Chondrocyte (in vitro differentiated cells): ENCODE results near the gene PPP1CA. TPM values are rescaled to one million over a fixed set of nuclear protein-coding genes. Genes with fewer than 3 reads are reported as not detected.

ENCODE experiments used
- DNase-seq: peaks from one replicate; pipeline ENCODE4 v3.0.0; 2021; ENCODE audit warnings: mixed read lengths, low spot score
- H3K27ac Mint-ChIP-seq: one replicate; pipeline ENCODE4 v1.8.0; 2021; ENCODE audit warnings: mild to moderate bottlenecking, moderate library complexity, mixed read lengths; ENCODE audit not compliant: unreplicated experiment
- H3K27me3 Mint-ChIP-seq: 2 replicates; pipeline ENCODE4 v1.8.0; 2021; ENCODE audit warnings: low read depth, mixed read lengths
- H3K36me3 Mint-ChIP-seq: 2 replicates; pipeline ENCODE4 v1.8.0; 2021; ENCODE audit warnings: low read depth, mixed read lengths
- H3K4me1 Mint-ChIP-seq: 2 replicates; pipeline ENCODE4 v1.8.0; 2021; ENCODE audit warnings: low read depth, mild to moderate bottlenecking, mixed read lengths
- H3K4me3 Mint-ChIP-seq: one replicate; pipeline ENCODE4 v1.8.0; 2021; ENCODE audit warnings: mild to moderate bottlenecking, moderate library complexity, mixed read lengths; ENCODE audit not compliant: unreplicated experiment
- H3K9me3 Mint-ChIP-seq: 2 replicates; pipeline ENCODE4 v1.8.0; 2021; ENCODE audit warnings: low read depth, mixed read lengths
- CTCF ChIP-seq: fragments of 200-600 bp; sonication (generic); IDR thresholded peaks from 2 replicates; pipeline ENCODE4 v1.5.0; 2021; ENCODE audit warnings: antibody characterized with exemption, mild to moderate bottlenecking, moderate library complexity
- total RNA-seq: library from RNA; stranded (reverse); gene quantifications from 3 replicates; pipeline ENCODE4 v1.2.1, GENCODE V29; 2021

Gene PPP1CA
- total RNA-seq, 1 donor from 2014 or later, result 109 TPM

- H3K36me3 Mint-ChIP-seq, result no peaks in the 10 kb centered on the region
- peak overlapping the region; percentile 80 for H3K27ac Mint-ChIP-seq
- peak overlapping the region; percentile 59 for H3K4me3 Mint-ChIP-seq
- peak; percentile 88 for TF ChIP-seq CTCF
- DNase-seq, result no peak
- H3K27me3 Mint-ChIP-seq, result no peaks in the 10 kb centered on the region
- H3K9me3 Mint-ChIP-seq, result no peaks in the 10 kb centered on the region
- H3K4me1 Mint-ChIP-seq, result peaks cover 58% of the 10 kb centered on the region
Measured at GRCh38 chr11:67351275-67352005, 50.2 kb downstream of the PPP1CA start.

GRCh38 chr11:67349928-67350465 is 51.7 kb downstream of the PPP1CA start:
- Mint-ChIP-seq H3K4me3 (no peak overlapping the region), H3K36me3 (no peaks in the 10 kb centered on the region), H3K27me3 (no peaks in the 10 kb centered on the region), H3K27ac (peak overlapping the region; percentile 30), H3K9me3 (no peaks in the 10 kb centered on the region), H3K4me1 (peaks cover 53% of the 10 kb centered on the region)
- no peak for TF ChIP-seq CTCF
- DNase-seq, result no peak

- H3K27me3 Mint-ChIP-seq, result no peaks in the 10 kb centered on the region
- H3K27ac Mint-ChIP-seq, result peak overlapping the region; percentile 30
- no peaks in the 10 kb centered on the region for H3K9me3 Mint-ChIP-seq
- H3K4me1 Mint-ChIP-seq, result peaks cover 48% of the 10 kb centered on the region
- H3K4me3 Mint-ChIP-seq, result no peak overlapping the region
- H3K36me3 Mint-ChIP-seq, result no peaks in the 10 kb centered on the region
- no peak for TF ChIP-seq CTCF
- no peak for DNase-seq
Measured at GRCh38 chr11:67349457-67349856, 52.2 kb downstream of the PPP1CA start.

GRCh38 chr11:67349036-67349435 is 52.6 kb downstream of the PPP1CA start:
- Mint-ChIP-seq H3K9me3 (no peaks in the 10 kb centered on the region), H3K4me1 (peaks cover 44% of the 10 kb centered on the region), H3K27ac (peak overlapping the region; percentile 7), H3K27me3 (no peaks in the 10 kb centered on the region), H3K36me3 (no peaks in the 10 kb centered on the region), H3K4me3 (no peak overlapping the region)
- DNase-seq, result no peak
- TF ChIP-seq CTCF, result no peak

Other genes starting within 250 kb of the PPP1CA start
- gene GRK2, start 135.4 kb downstream of the PPP1CA start, total RNA-seq, result 34.0 to 38.3 TPM (median 36.1 TPM) in 3 replicates
- 40.0 to 51.8 TPM (median 47.8 TPM) in 3 replicates for gene ANKRD13D, start 112.6 kb downstream of the PPP1CA start, total RNA-seq
- gene SSH3, start 98.3 kb downstream of the PPP1CA start, total RNA-seq, result 19.8 to 30.0 TPM (median 28.4 TPM) in 3 replicates
- 48.8 to 67.7 TPM (median 63.4 TPM) in 3 replicates for gene POLD4, start 48.3 kb downstream of the PPP1CA start, total RNA-seq
- 2.0 to 5.6 TPM (median 4.9 TPM) in 3 replicates for gene CLCF1, start 28.3 kb downstream of the PPP1CA start, total RNA-seq
- gene RAD9A, start 9.9 kb downstream of the PPP1CA start, total RNA-seq, result 11.1 to 14.6 TPM (median 11.6 TPM) in 3 replicates
- gene TBC1D10C, start 2.2 kb upstream of the PPP1CA start, total RNA-seq, result not detected in 3 replicates
- gene CARNS1, start 13.8 kb upstream of the PPP1CA start, total RNA-seq, result 0.36 to 1.8 TPM (median 1.8 TPM) in 3 replicates
- 40.3 to 44.2 TPM (median 42.3 TPM) in 3 replicates for gene RPS6KB2, start 26.6 kb upstream of the PPP1CA start, total RNA-seq
- gene PTPRCAP, start 35.8 kb upstream of the PPP1CA start, total RNA-seq, result 0.47 to 0.95 TPM (median 0.73 TPM) in 3 replicates
- 74.7 to 80.9 TPM (median 80.1 TPM) in 3 replicates for gene CORO1B, start 41.6 kb upstream of the PPP1CA start, total RNA-seq
- not detected in 3 replicates for gene GPR152, start 50.9 kb upstream of the PPP1CA start, total RNA-seq
- not detected in 3 replicates for gene CABP4, start 53.5 kb upstream of the PPP1CA start, total RNA-seq
- 50.9 to 62.4 TPM (median 57.1 TPM) in 3 replicates for gene TMEM134, start 67.4 kb upstream of the PPP1CA start, total RNA-seq
- 53.6 to 58.8 TPM (median 54.3 TPM) in 3 replicates for gene AIP, start 81.2 kb upstream of the PPP1CA start, total RNA-seq
- 39.8 to 44.7 TPM (median 40.5 TPM) in 3 replicates for gene PITPNM1, start 103.5 kb upstream of the PPP1CA start, total RNA-seq
- 27.5 to 42.5 TPM (median 36.6 TPM) in 3 replicates for gene CDK2AP2, start 106.3 kb upstream of the PPP1CA start, total RNA-seq
- gene CABP2, start 121.6 kb upstream of the PPP1CA start, total RNA-seq, result not detected in 3 replicates
- 637 to 652 TPM (median 644 TPM) in 3 replicates for gene GSTP1, start 182.0 kb upstream of the PPP1CA start, total RNA-seq
- gene NDUFV1, start 205.1 kb upstream of the PPP1CA start, total RNA-seq, result 119 to 151 TPM (median 121 TPM) in 3 replicates
- gene NUDT8, start 228.1 kb upstream of the PPP1CA start, total RNA-seq, result 8.4 to 12.6 TPM (median 11.3 TPM) in 3 replicates
- gene TBX10, start 237.9 kb upstream of the PPP1CA start, total RNA-seq, result not detected in 3 replicates
- gene ACY3, start 248.9 kb upstream of the PPP1CA start, total RNA-seq, result not detected in 3 replicates